GM12878 (cell line): ENCODE data around the gene PITPNC1. TPM values are rescaled to one million over a fixed set of nuclear protein-coding genes. Genes with fewer than 3 reads are reported as not detected.

ENCODE experiments used
- ATAC-seq: fragments of 200-7000 bp; cut with Tn5 transposase; 3 replicates; pipeline ENCODE4 v1.9.1; 2020; ENCODE audit warnings: mild to moderate bottlenecking, moderate library complexity
- BruUV-seq: library from RNA; stranded (reverse); fragments of 400-500 nt; replicated peaks from 2 replicates; lab custom pipeline; 2021; lab: Mats Ljungman, UMichigan
- CTCF ChIA-PET: fragments of 300-600 bp; sonication (Branson Sonifier 250); formaldehyde crosslinking; extraction: SDS; loops from one replicate; lab custom pipeline; 2021; ENCODE audit warnings: inconsistent platforms; lab: Yijun Ruan, JAX
- POLR2A ChIA-PET: fragments of 350-600 bp; formaldehyde crosslinking; extraction: SDS; loops from one replicate; lab custom pipeline; 2021; ENCODE audit warnings: inconsistent platforms; lab: Charles Lee
- RAD21 ChIA-PET: fragments of 300-600 bp; sonication (Branson Sonifier 250); formaldehyde crosslinking; loops from one replicate; lab custom pipeline; 2023; ENCODE audit warnings: antibody characterized with exemption; ENCODE audit not compliant: unreplicated experiment; lab: Charles Lee
- SMC1A ChIA-PET: fragments of 300-600 bp; sonication (Branson Sonifier 250); formaldehyde crosslinking; loops from one replicate; lab custom pipeline; 2023; ENCODE audit not compliant: unreplicated experiment, uncharacterized antibody; lab: Charles Lee
- DNase-seq: peaks from one replicate; pipeline ENCODE4 v3.0.0-alpha.2; 2011; ENCODE audit warnings: low read depth, low spot score
- FAIRE-seq: peaks from 3 replicates; lab custom pipeline; 2011; peaks lifted over from hg19 to GRCh38; lab: Jason Lieb, UNC
- H2AFZ ChIP-seq: 2 replicates; pipeline ENCODE4 v1.6.0; 2011; ENCODE audit warnings: low read depth, low read length, control low read depth; ENCODE audit not compliant: control insufficient read depth
- H3K27ac ChIP-seq: 2 replicates; pipeline ENCODE4 v1.5.1; 2011; ENCODE audit warnings: control low read depth; ENCODE audit not compliant: control insufficient read depth, insufficient read depth
- H3K27me3 ChIP-seq, 2 experiments: replicated peaks in 1 of 2; 2 replicates each; pipeline versions ENCODE4 v1.6.0 to v1.6.1; 2011; ENCODE audit warnings: low read length in 1 of 2; ENCODE audit not compliant: control insufficient read depth in 2 of 2, insufficient read depth in 2 of 2
- H3K36me3 ChIP-seq, 2 experiments: 2 replicates each; pipeline ENCODE4 v1.5.1; 2011; ENCODE audit warnings: low read length in 1 of 2; ENCODE audit not compliant: control insufficient read depth in 2 of 2, insufficient read depth in 2 of 2
- H3K4me1 ChIP-seq: 2 replicates; pipeline ENCODE4 v1.6.1; 2011; ENCODE audit warnings: mild to moderate bottlenecking, low read length, moderate library complexity, mixed read lengths; ENCODE audit not compliant: control insufficient read depth, insufficient read depth
- H3K4me2 ChIP-seq: 2 replicates; pipeline ENCODE4 v1.6.0; 2011; ENCODE audit warnings: control low read depth; ENCODE audit not compliant: control insufficient read depth, insufficient read depth
- H3K4me3 ChIP-seq: fragments of 200-600 bp; sonication (generic); 2 replicates; pipeline ENCODE4 v1.5.1; 2016
- H3K79me2 ChIP-seq: 2 replicates; pipeline ENCODE4 v1.6.0; 2011; ENCODE audit warnings: low read length; ENCODE audit not compliant: control insufficient read depth, insufficient read depth
- H3K9ac ChIP-seq: 2 replicates; pipeline ENCODE4 v1.8.0; 2011; ENCODE audit warnings: low read length, control low read depth, mixed read lengths; ENCODE audit not compliant: control insufficient read depth, insufficient read depth
- H3K9me3 ChIP-seq: replicated peaks from 3 replicates; pipeline ENCODE4 v1.5.1; 2011; ENCODE audit warnings: mild to moderate bottlenecking, low read length; ENCODE audit not compliant: control insufficient read depth, insufficient read depth
- H4K20me1 ChIP-seq: 2 replicates; pipeline ENCODE4 v1.6.0; 2011; ENCODE audit not compliant: control insufficient read depth, insufficient read depth
- EP300 ChIP-seq, 2 experiments: fragments of 150-350 bp in 1 of 2; IDR thresholded peaks; 2 replicates each; pipeline ENCODE4 v1.6.1; 2011 to 2012; ENCODE audit warnings: low read depth in 2 of 2, low read length in 2 of 2, borderline replicate concordance in 1 of 2, improper control_type of control experiment in 1 of 2, inconsistent platforms in 1 of 2; ENCODE audit not compliant: control insufficient read depth in 1 of 2
- FOS ChIP-seq: IDR thresholded peaks from 3 replicates; pipeline ENCODE4 v1.6.1; 2011; ENCODE audit warnings: borderline replicate concordance; ENCODE audit not compliant: insufficient read length; ENCODE audit errors: extremely low read depth
- GATAD2B ChIP-seq: fragments of 450-650 bp; conservative IDR thresholded peaks from 2 replicates; pipeline ENCODE4 v1.6.1; 2017; ENCODE audit warnings: low read depth, mild to moderate bottlenecking, moderate library complexity
- IKZF2 ChIP-seq, 2 experiments: fragments of 450-650 bp; IDR thresholded peaks; 2 replicates each; pipeline ENCODE4 v1.6.1; 2017; ENCODE audit warnings: mild to moderate bottlenecking in 2 of 2, moderate library complexity in 2 of 2
- IRF4 ChIP-seq: IDR thresholded peaks from 2 replicates; pipeline ENCODE4 v1.6.1; 2011; ENCODE audit warnings: low read depth, low read length
- JUND ChIP-seq: IDR thresholded peaks from 2 replicates; pipeline ENCODE4 v1.6.1; 2012; ENCODE audit warnings: low read depth, mild to moderate bottlenecking, low read length, improper control_type of control experiment, moderate library complexity
- KAT2A ChIP-seq: conservative IDR thresholded peaks from 2 replicates; pipeline ENCODE4 v1.6.1; 2011; ENCODE audit warnings: low read depth, low read length; ENCODE audit not compliant: control insufficient read depth
- NFYB ChIP-seq: IDR thresholded peaks from 2 replicates; pipeline ENCODE4 v1.6.1; 2011; ENCODE audit warnings: low read depth, mild to moderate bottlenecking, low read length, improper control_type of control experiment, moderate library complexity; ENCODE audit not compliant: insufficient read depth
- POLR2A ChIP-seq: IDR thresholded peaks from 2 replicates; pipeline ENCODE4 v1.6.1; 2011; ENCODE audit warnings: low read depth, mild to moderate bottlenecking, low read length
- POU2F2 ChIP-seq: IDR thresholded peaks from 3 replicates; pipeline ENCODE4 v1.6.1; 2011; ENCODE audit warnings: low read depth, mild to moderate bottlenecking, low read length, borderline replicate concordance
- ZNF384 ChIP-seq: IDR thresholded peaks from 2 replicates; pipeline ENCODE4 v1.6.1; 2012; ENCODE audit warnings: low read depth, mild to moderate bottlenecking, low read length, improper control_type of control experiment, borderline replicate concordance
- WGBS: methylation state at CpG from one replicate; pipeline ENCODE4 v1.1.6; 2016; ENCODE audit warnings: low lambda C conversion rate; ENCODE audit not compliant: insufficient replicate concordance, insufficient coverage; ENCODE audit errors: missing lambda C conversion rate; 5-methylcytosine and 5-hydroxymethylcytosine counted together
- in situ Hi-C: fragments of 300-500 bp; cut with MboI; formaldehyde crosslinking; loops from 9 replicates; pipeline ENCODE4 v1.14.3; 2018; ENCODE audit warnings: mixed read lengths
- intact Hi-C: fragments of 100-400 bp; cut with micrococcal nuclease; formaldehyde crosslinking; loops from one replicate; pipeline ENCODE4 v1.14.2; 2022; ENCODE audit not compliant: unreplicated experiment
- polyA plus RNA-seq, 11 experiments: library from polyadenylated mRNA; depleted of rRNA in 4 of 11; unstranded in 6 of 11; stranded (reverse) in 5 of 11; fragments of >200 nt; fragmentation: Nextera tagmentation in 4 of 11; fragmentation: Illumina TruSeq in 1 of 11; extraction: Ambion mirVana in 4 of 11; extraction: Trizol in 1 of 11; gene quantifications; 1 replicate in 1 of 11; 2 replicates in 10 of 11; pipeline versions ENCODE4 v1.2.1 to v1.2.3, GENCODE V29; 2011 to 2016; ENCODE audit warnings: inconsistent platforms in 2 of 11, missing spikeins in 2 of 11, low read depth in 1 of 11
- total RNA-seq, 4 experiments: library from RNA; depleted of rRNA in 3 of 4; stranded (reverse); fragments of >200 nt in 3 of 4; fragmentation: Illumina TruSeq in 1 of 4; extraction: Trizol in 1 of 4; gene quantifications; 2 replicates each; pipeline versions ENCODE4 v1.2.1 to v1.2.3, GENCODE V29; 2013 to 2021
- TF ChIP-seq, protein P1 (sequence below): fragments of 450-650 bp; IDR thresholded peaks from 2 replicates; pipeline ENCODE4 v1.6.1; 2017; ENCODE audit warnings: mild to moderate bottlenecking, low read depth, inconsistent platforms; ENCODE audit not compliant: poor library complexity, severe bottlenecking
- TF ChIP-seq, protein P2 (sequence below): fragments of 450-650 bp; IDR thresholded peaks from 2 replicates; pipeline ENCODE4 v1.6.1; 2017; ENCODE audit warnings: low read depth, mild to moderate bottlenecking, moderate library complexity
- TF ChIP-seq, protein P3 (sequence below): fragments of 450-650 bp; IDR thresholded peaks from 2 replicates; pipeline ENCODE4 v1.6.1; 2018; ENCODE audit warnings: borderline replicate concordance, mild to moderate bottlenecking; ENCODE audit not compliant: partially characterized antibody

PITPNC1 gene
- total and polyA plus RNA-seq, 10 of the 15 experiments (the other 5 are each of a cell fraction or from before 2014, with no cell fraction given): 12.2 to 62.4 (median 47.3) TPM

DNA sequence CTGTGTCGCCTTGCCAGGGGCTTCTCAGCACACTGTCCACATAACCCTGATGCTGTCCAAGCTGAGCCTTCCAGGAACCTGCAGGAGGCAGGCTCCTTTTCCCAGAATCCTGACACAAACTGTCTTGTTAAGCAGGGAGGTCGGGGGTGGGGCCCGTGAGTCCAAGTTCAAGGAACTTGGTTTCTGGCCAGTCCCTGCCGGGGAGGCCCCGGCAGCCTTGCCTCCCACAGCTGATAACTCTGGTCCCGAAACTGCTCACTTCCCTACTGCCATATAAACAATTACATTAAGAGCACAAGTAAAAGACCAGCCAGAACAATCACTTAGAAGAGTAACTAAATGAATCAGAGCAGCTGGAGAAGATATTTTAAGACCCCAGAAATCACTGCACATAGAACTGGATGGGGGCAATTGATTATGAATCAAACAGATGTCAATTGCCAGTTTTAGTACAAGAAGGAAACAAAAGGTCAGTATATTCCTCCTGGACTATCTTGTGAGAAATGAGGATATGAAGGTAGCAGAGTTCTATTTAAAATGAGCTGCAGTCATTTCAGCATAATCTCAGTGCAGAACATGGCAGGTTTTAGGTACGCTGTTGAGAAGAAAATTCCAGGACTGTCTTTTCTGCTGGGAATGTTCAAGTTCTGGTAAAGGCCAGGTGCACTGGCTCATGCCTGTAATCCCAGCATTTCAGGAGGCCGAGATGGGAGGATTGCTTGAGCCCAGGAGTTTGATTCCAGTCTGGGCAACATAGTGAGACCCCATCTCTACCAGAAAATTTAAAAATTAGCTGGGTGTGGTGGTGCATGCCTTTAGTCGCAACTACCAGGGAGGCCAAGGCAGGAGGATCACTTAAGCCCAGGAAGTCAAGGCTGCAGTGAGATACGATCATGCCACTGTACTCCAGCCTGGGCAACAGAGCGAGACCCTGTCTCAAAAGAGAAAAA, 169.8 kb downstream of the PITPNC1 start (continued):
- TF ChIP-seq IRF4 (peak; percentile 94), POU2F2 (peak; percentile 58; the same call in 1 of the 3 replicates), ZNF384 (no peak)
- TF ChIP-seq, protein P1, sequence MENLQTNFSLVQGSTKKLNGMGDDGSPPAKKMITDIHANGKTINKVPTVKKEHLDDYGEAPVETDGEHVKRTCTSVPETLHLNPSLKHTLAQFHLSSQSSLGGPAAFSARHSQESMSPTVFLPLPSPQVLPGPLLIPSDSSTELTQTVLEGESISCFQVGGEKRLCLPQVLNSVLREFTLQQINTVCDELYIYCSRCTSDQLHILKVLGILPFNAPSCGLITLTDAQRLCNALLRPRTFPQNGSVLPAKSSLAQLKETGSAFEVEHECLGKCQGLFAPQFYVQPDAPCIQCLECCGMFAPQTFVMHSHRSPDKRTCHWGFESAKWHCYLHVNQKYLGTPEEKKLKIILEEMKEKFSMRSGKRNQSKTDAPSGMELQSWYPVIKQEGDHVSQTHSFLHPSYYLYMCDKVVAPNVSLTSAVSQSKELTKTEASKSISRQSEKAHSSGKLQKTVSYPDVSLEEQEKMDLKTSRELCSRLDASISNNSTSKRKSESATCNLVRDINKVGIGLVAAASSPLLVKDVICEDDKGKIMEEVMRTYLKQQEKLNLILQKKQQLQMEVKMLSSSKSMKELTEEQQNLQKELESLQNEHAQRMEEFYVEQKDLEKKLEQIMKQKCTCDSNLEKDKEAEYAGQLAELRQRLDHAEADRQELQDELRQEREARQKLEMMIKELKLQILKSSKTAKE: peak; percentile 68

DNA sequence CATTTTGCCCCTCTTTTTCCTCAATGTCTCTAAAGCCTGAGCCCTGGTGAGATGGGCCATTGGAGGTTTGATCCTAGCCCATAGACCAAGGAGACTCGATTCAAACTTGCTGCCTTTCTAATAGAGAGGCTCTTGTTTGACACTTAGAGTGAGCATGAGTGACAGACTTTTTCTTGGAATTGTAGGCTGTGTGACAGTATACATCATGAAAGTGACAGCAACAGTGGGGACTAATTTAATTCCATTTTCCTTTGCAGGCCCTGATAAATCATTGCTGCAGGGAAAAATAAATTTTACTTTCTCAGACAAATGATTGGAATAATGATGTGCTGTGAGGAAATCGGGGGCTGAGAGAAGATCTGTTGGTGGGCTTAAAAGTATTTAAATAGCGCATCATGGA, 171.6 kb downstream of the PITPNC1 start:
- intact Hi-C loops: no loop called here
- Histone ChIP-seq H3K27me3 (no peaks in the 10 kb centered on the region), H3K79me2 (no peaks in the 10 kb centered on the region; the same call in none of the 2 replicates), H3K27ac (no peak overlapping the region), H3K4me3 (no peak overlapping the region), H3K9me3 (no peaks in the 10 kb centered on the region), H3K4me2 (no peak overlapping the region), H3K9ac (no peak overlapping the region), H3K36me3 (peaks cover 0 to 8% of the 10 kb centered on the region in 2 experiments; a peak in 1 of 4 replicates), H2AFZ (no peak overlapping the region), H4K20me1 (no peaks in the 10 kb centered on the region), H3K4me1 (peaks cover 22% of the 10 kb centered on the region)
- DNase-seq: no peak
- no TSS peak for BruUV-seq
- RAD21 ChIA-PET: interaction anchor here (1.1 to 2.2 kb wide), 2 partner anchors 22 to 47 kb away, joined by 5 to 6 read pairs; no protein-coding TSS in a partner anchor
- WGBS: 65% methylated on average over 3 of the region's 3 CpGs
- no peak for FAIRE-seq
- POLR2A ChIA-PET: no interaction called here
- no peak for ATAC-seq
- CTCF ChIA-PET: interaction anchor here (0.6 to 2.8 kb wide), 5 partner anchors 11 to 851 kb away, joined by 3 to 14 read pairs (median 5); no protein-coding TSS in a partner anchor
- SMC1A ChIA-PET: interaction anchor here (0.8 to 1.6 kb wide), 4 partner anchors 10 to 168 kb away, joined by 3 to 4 read pairs (median 3); no protein-coding TSS in a partner anchor
- in situ Hi-C loops: no loop called here
- TF ChIP-seq IKZF2 (IDR thresholded peaks at IDR 0.05): no peak
- TF ChIP-seq, protein P2, sequence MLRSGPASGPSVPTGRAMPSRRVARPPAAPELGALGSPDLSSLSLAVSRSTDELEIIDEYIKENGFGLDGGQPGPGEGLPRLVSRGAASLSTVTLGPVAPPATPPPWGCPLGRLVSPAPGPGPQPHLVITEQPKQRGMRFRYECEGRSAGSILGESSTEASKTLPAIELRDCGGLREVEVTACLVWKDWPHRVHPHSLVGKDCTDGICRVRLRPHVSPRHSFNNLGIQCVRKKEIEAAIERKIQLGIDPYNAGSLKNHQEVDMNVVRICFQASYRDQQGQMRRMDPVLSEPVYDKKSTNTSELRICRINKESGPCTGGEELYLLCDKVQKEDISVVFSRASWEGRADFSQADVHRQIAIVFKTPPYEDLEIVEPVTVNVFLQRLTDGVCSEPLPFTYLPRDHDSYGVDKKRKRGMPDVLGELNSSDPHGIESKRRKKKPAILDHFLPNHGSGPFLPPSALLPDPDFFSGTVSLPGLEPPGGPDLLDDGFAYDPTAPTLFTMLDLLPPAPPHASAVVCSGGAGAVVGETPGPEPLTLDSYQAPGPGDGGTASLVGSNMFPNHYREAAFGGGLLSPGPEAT: no peak
- TF ChIP-seq, protein P3, sequence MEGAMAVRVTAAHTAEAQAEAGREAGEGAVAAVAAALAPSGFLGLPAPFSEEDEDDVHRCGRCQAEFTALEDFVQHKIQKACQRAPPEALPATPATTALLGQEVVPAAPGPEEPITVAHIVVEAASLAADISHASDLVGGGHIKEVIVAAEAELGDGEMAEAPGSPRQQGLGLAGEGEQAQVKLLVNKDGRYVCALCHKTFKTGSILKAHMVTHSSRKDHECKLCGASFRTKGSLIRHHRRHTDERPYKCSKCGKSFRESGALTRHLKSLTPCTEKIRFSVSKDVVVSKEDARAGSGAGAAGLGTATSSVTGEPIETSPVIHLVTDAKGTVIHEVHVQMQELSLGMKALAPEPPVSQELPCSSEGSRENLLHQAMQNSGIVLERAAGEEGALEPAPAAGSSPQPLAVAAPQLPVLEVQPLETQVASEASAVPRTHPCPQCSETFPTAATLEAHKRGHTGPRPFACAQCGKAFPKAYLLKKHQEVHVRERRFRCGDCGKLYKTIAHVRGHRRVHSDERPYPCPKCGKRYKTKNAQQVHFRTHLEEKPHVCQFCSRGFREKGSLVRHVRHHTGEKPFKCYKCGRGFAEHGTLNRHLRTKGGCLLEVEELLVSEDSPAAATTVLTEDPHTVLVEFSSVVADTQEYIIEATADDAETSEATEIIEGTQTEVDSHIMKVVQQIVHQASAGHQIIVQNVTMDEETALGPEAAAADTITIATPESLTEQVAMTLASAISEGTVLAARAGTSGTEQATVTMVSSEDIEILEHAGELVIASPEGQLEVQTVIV: no peak
- no peak for TF ChIP-seq EP300 (IDR thresholded peaks at IDR 0.05; ENCODE audit: borderline replicate concordance in 1 of 2, control insufficient read depth in 1 of 2, low read depth in 2 of 2, low read length in 2 of 2)
- TF ChIP-seq KAT2A: no peak
- no peak for TF ChIP-seq GATAD2B
- no peak for TF ChIP-seq NFYB
- TF ChIP-seq FOS: no peak
- TF ChIP-seq POU2F2: no peak
- no peak for TF ChIP-seq POLR2A
- no peak for TF ChIP-seq JUND
